Retinal pigment epithelial cell (primary cell): ENCODE data around the gene EHMT1.

Experiments
- DNase-seq: peaks from one replicate; pipeline ENCODE4 v3.0.0-alpha.2; 2010; ENCODE audit warnings: low read depth
- H3K4me3 ChIP-seq: 2 replicates; pipeline ENCODE4 v1.5.1; 2011; ENCODE audit warnings: mild to moderate bottlenecking, low read length, control low read depth, moderate library complexity
- CTCF ChIP-seq: conservative IDR thresholded peaks from 2 replicates; pipeline ENCODE4 v1.5.1; 2011; ENCODE audit warnings: low read depth, low read length, control low read depth, inconsistent platforms

EHMT1 gene

DNA sequence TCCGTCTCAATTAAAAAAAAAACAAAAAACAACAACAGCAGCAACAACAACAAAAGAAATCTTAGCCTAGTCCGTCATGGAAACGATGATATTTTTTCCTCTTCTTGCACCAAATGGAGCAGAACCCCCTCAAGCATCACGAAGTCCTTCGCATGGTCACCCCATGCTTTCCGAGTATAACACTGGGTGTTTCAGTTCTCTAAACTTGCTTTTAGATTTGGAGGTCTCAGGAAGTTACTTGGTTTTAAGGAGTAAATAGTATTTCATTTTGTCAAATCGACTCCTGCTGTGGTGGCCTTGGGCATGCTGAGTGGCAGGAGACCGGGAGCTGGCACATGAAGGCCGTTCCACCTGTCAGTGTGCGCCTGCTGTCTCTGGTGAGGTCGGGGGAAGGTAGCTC is 140.3 kb downstream of the EHMT1 start:
- no peak for TF ChIP-seq CTCF
- no peak overlapping the region for H3K4me3 ChIP-seq
- DNase-seq, result no peak

DNA sequence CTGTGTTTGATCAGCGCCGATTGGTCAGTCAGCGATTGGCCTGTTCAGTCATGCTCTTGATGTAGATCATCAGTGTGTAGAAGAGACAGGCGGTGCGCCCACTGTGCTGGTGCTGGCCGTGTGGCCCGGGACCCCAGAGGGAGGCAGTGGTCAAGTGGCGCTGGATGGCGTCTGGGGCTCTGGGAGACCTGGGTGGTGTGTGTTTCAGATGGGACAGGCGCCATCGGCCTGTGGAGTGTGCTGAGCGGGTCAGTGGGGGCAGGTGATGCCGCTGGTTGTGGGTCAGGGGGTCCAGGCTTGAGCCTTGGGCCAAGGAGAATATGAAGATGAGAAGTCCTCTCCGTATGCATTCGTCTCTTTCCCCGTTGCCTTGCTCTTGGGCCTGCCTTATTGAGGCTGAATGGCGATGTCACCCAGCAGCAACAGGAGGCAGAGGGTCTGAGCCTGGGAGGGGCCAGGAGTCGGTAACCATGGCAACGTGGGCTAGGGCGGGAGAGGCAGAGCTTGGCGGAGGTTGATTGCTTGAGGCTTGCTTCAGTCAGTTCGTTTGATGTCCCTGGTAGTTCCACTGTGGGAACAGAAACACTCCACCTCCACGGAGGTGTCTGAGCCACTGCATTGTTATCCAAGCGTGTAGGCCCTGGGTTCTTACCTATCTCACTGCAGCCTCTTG is 141.0 kb downstream of the EHMT1 start:
- no peak overlapping the region for H3K4me3 ChIP-seq
- DNase-seq, result no peak
- TF ChIP-seq CTCF, result no peak

GRCh38 chr9:137760426-137760825 is 141.6 kb downstream of the EHMT1 start:
- no peak for DNase-seq
- no peak for TF ChIP-seq CTCF
- no peak overlapping the region for H3K4me3 ChIP-seq

DNA sequence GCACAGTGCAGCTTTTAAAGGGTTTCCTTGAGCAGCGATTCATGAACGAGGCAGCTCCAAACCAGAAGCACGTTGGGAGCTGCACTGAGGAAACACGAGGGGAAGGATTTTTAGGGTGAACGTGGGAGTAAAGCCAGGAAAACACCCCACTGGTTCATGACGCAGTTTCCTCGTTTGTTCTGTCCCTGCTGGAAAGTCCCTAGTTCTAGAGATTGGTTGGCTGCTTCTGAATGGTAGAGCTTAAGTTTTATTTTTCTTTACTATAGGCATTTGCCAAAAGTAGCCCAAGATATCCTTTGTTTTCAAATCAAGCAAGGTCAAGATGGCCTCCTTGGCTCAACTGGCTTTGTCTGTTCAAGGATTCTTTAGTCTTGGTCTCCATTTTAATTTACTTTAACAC is 142.2 kb downstream of the EHMT1 start:
- TF ChIP-seq CTCF, result no peak
- H3K4me3 ChIP-seq, result no peak overlapping the region
- DNase-seq, result no peak

DNA sequence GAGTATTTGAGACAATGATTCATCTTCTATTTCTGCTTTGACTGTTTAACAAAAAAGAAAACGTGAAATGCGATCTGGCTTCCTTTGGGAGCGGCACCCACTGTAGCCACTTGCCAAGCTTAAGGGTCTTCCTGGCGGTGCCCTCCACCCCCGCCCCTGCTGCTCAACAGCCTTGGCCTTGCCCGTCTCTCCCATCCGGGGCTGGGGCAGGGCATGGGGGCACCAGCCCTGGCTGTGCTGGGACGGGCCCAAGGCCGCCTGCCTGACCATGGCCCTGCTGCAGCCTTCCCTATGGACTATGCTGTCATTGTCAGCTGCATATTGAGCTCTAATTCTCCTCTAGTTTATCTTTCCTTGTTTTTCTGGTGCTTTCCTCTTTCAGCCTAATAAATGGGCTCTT is 143.0 kb downstream of the EHMT1 start:
- TF ChIP-seq CTCF, result no peak
- DNase-seq, result no peak
- no peak overlapping the region for H3K4me3 ChIP-seq

- no peak for DNase-seq
- H3K4me3 ChIP-seq, result no peak overlapping the region
- no peak for TF ChIP-seq CTCF
Observed at GRCh38 chr9:137762414-137763061, 143.7 kb downstream of the EHMT1 start.
